Heart right ventricle (tissue), 16 donors: ENCODE results near the gene ATP5F1E. TPM values are rescaled to one million over a fixed set of nuclear protein-coding genes. Genes with fewer than 3 reads are reported as not detected.

Experiments
- ATAC-seq, 8 donors: fragments of 200-7000 bp; cut with Tn5 transposase; one replicate each; pipeline ENCODE4 v1.9.1; 2020; ENCODE audit warnings: mild to moderate bottlenecking in 8 of 8, moderate library complexity in 8 of 8, moderate number of reproducible peaks in 1 of 8
- DNase-seq, 2 donors: peaks; one replicate each; pipeline ENCODE4 v3.0.0-alpha.2; 2020
- H3K27ac ChIP-seq, 10 donors: fragments of 200-600 bp; sonication (generic) in 2 of 10; one replicate each; pipeline versions ENCODE4 v1.5.0 to v1.8.0; 2020 to 2022; ENCODE audit warnings: mild to moderate bottlenecking in 3 of 10
- H3K27me3 ChIP-seq, 7 donors: fragments of 200-600 bp; one replicate each; pipeline ENCODE4 v1.8.0; 2021 to 2022; ENCODE audit warnings: mild to moderate bottlenecking in 2 of 7
- H3K36me3 ChIP-seq, 9 donors: fragments of 200-600 bp; sonication (generic) in 1 of 9; one replicate each; pipeline versions ENCODE4 v1.5.0 to v1.8.0; 2020 to 2022; ENCODE audit warnings: mild to moderate bottlenecking in 2 of 9
- H3K4me1 ChIP-seq, 9 donors: fragments of 200-600 bp; sonication (generic) in 1 of 9; one replicate each; pipeline versions ENCODE4 v1.5.0 to v1.8.0; 2020 to 2022; ENCODE audit warnings: mild to moderate bottlenecking in 4 of 9
- H3K4me3 ChIP-seq, 10 donors: fragments of 200-600 bp; sonication (generic) in 2 of 10; one replicate each; pipeline versions ENCODE4 v1.5.0 to v1.8.0; 2020 to 2022; ENCODE audit warnings: mild to moderate bottlenecking in 7 of 10, moderate library complexity in 2 of 10
- H3K9me3 ChIP-seq, 11 donors: fragments of 200-600 bp in 10 of 11; sonication (generic) in 2 of 11; one replicate each; pipeline versions ENCODE4 v1.5.0 to v1.8.0; 2013 to 2022; ENCODE audit warnings: mild to moderate bottlenecking in 2 of 11, control low read depth in 1 of 11, moderate library complexity in 1 of 11
- CTCF ChIP-seq, 9 donors: fragments of 200-600 bp; sonication (generic) in 2 of 9; IDR thresholded peaks; one replicate each; pipeline versions ENCODE4 v1.5.0 to v1.8.0; 2021 to 2022; ENCODE audit warnings: antibody characterized with exemption in 9 of 9, mild to moderate bottlenecking in 5 of 9, moderate library complexity in 1 of 9
- WGBS, 2 donors: extraction: QIAGEN DNeasy Blood & Tissue Kit; methylation state at CpG; one replicate each; pipeline ENCODE4 v1.1.7; 2013; ENCODE audit warnings: inconsistent platforms in 1 of 2; 5-methylcytosine and 5-hydroxymethylcytosine counted together
- intact Hi-C, 10 donors: fragments of 100-400 bp; cut with DNase I; formaldehyde crosslinking; loops; one replicate each; pipeline versions ENCODE4 v1.11.1 to v1.14.2; 2022
- polyA plus RNA-seq, 2 donors: library from polyadenylated mRNA; stranded (reverse); fragments of 200-250 nt; gene quantifications; one replicate each; pipeline ENCODE4 v1.2.3, GENCODE V29; 2013
- total RNA-seq, 10 donors: library from RNA; stranded (reverse); fragmentation: NEBNext Ultra II Directional in 3 of 10; extraction: Animal tissue kit (Norgen Biotek cat#: 25700) in 3 of 10; gene quantifications; one replicate each; pipeline versions ENCODE4 v1.2.1 to v1.2.4, GENCODE V29; 2021 to 2023
- donor health status: Arrhythmogenic right ventricular cardiomyopathy.
- donor health status: ischemic (EF 13 %, LVEDD 7.1; RV severe dilation, severe dysfunction).
- donor health status: healthy with polysubstance abuse.
- donor health status: DM: no; HTN: yes; CAD: no.
- donor health status: DM: no; HTN: no; CAD: no.
- donor health status: ischemic (EF 25% LVEDD 6.9; RV normal size, moderate dysfunction).
- donor health status: ischemic (EF 25% LVEDD 5.7; RV mildly dilated, moderate dysfunction).
- donor health status: healthy.
- donor health status: DM: yes; HTN: yes; CAD: no.
- donor health status: Ischemic cardiomyopathy.
- donor health status: ischemic (EF 35%, LVEDD 5.7; RV mildly dilated, moderate dysfunction).
- donor health status: nonischemic (EF 11% LVEDD 7.7; RV severe dilation, severe dysfunction).
- donor health status: DM: yes; HTN: yes; CAD: no.
- donor health status: PGD.
- donor health status: ischemic (EF 29% LVEDD 5.4; RV normal size, mild dysfunction).
- donor health status: nonischemic (EF 23%, LVEDD 6.1; RV moderate dilation, normal function).

The ATP5F1E gene
- total and polyA plus RNA-seq, 12 donors = 84.7 to 155 (median 121) TPM

GRCh38 chr20:59050437-59050836, 18.3 kb upstream of the ATP5F1E start:
- Histone ChIP-seq H3K4me3 (no peak overlapping the region), H3K27me3 (peaks cover 0 to 32% (median 5%) of the 10 kb centered on the region in 7 donors), H3K27ac (no peak overlapping the region), H3K4me1 (peaks cover 0 to 6% (median 0%) of the 10 kb centered on the region in 9 donors), H3K36me3 (no peaks in the 10 kb centered on the region), H3K9me3 (no peaks in the 10 kb centered on the region)
- TF ChIP-seq CTCF (IDR thresholded peaks at IDR 0.05) = no peak
- ATAC-seq = no peak
- DNase-seq = no peak
- 52 to 70% methylated on average over 1 of the region's 1 CpG for WGBS, 2 donors
- intact Hi-C loops = loop anchor here in 1 of 10 donors (10.0 kb wide), 1 partner anchor 354 kb away; no protein-coding TSS in a partner anchor

DNA sequence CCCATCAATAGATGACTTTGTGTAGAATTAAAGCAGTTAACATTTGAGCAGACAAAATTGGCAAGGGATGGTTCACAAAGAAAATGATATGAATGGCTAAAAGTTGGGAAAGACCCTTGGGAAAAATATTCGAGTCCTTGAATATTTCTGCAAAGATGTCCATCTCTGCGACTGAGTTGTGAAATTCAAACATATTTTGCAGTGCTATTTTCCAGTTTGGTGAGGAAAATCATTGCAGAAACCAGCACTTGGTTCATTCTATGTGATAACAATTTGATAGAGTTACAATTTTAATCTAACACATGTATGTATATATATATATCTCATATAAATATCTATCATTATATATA, 16.5 kb upstream of the ATP5F1E start:
- Histone ChIP-seq H3K27ac (no peak overlapping the region), H3K36me3 (no peaks in the 10 kb centered on the region), H3K4me3 (no peak overlapping the region), H3K9me3 (no peaks in the 10 kb centered on the region), H3K4me1 (peaks cover 0 to 6% (median 0%) of the 10 kb centered on the region in 9 donors), H3K27me3 (peaks cover 0 to 28% (median 5%) of the 10 kb centered on the region in 7 donors)
- no peak for DNase-seq
- WGBS, 2 donors = 71 to 72% methylated on average over 2 of the region's 2 CpGs
- TF ChIP-seq CTCF (IDR thresholded peaks at IDR 0.05) = no peak
- ATAC-seq = no peak
- intact Hi-C loops = loop anchor here in 2 of 10 donors (5.0 to 10.0 kb wide), 2 partner anchors 174 to 176 kb away; no protein-coding TSS in a partner anchor

DNA sequence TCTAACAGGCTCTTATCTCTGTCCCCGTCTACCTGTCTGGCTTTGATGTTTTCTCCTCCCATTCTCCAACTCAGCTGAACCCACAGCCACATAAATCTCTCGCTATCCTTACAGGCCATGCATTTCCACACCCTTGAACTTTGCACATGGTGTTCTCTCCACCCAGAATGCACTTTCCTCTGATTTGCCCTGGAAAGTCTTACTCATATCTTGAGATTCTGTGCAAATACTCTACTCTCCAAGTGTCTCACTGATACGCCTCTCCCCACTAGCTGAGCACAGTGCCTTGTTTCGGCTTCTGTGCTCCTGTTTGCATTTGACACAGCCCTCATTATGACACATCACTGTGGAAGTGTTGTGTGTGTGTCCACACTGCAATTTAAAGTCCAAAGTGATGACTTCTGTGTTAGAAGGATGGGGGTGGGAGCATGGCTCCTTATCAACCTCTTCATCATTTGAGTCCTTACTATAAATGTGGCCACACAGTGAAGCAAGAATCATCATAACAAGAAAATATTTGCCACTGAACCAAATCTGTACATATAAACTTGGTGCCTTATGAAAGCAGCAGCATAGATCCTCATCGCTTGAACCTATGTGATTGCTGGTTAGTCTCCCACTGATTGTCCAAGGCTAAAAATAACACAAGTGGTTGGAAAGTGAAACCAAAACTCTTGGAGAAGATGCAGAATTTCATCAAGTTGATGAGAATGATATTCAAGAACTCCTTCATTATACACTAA, 16.0 kb upstream of the ATP5F1E start:
- ATAC-seq = peak in 1 of 8 donors; percentile 13
- Histone ChIP-seq H3K9me3 (no peaks in the 10 kb centered on the region), H3K27ac (no peak overlapping the region), H3K4me3 (no peak overlapping the region), H3K36me3 (no peaks in the 10 kb centered on the region), H3K4me1 (peaks cover 3 to 11% (median 4%) of the 10 kb centered on the region in 9 donors), H3K27me3 (peaks cover 0 to 24% (median 5%) of the 10 kb centered on the region in 7 donors)
- intact Hi-C loops = loop anchor here in 2 of 10 donors (5.0 to 10.0 kb wide), 2 partner anchors 173 to 176 kb away; no protein-coding TSS in a partner anchor
- 81 to 86% methylated on average over 5 of the region's 5 CpGs for WGBS, 2 donors
- no peak for TF ChIP-seq CTCF (IDR thresholded peaks at IDR 0.05)
- DNase-seq = no peak

DNA sequence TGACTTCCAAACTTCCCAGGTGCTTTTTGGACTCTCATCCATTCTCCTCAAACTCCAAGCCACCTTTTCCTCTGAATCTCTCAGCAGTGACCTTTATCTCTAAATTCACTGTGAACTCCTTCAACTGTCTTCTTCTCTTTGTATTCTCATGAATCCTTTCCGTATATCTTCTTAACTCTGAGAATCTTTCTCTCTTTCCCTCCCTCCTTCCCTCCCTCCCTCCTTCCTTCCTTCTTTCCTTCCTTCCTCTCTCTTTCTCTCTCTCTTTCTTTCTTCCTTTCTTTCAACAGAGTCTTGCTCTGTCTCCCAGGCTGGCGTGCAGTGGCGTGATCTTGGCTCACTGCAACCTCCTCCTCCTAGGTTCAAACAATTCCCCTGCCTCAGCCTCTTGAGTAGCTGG, 14.7 kb upstream of the ATP5F1E start:
- DNase-seq (no peak), ATAC-seq (no peak)
- no peak for TF ChIP-seq CTCF (IDR thresholded peaks at IDR 0.05)
- H3K4me1 ChIP-seq = peaks cover 4 to 16% (median 10%) of the 10 kb centered on the region in 9 donors
- H3K27ac ChIP-seq = no peak overlapping the region
- no peaks in the 10 kb centered on the region for H3K36me3 ChIP-seq
- H3K27me3 ChIP-seq = peaks cover 0 to 12% (median 5%) of the 10 kb centered on the region in 7 donors
- H3K9me3 ChIP-seq = no peaks in the 10 kb centered on the region
- intact Hi-C loops = loop anchor here in 2 of 10 donors (5.0 to 10.0 kb wide), 2 partner anchors 172 to 175 kb away; no protein-coding TSS in a partner anchor
- 91 to 92% methylated on average over 3 of the region's 3 CpGs for WGBS, 2 donors
- no peak overlapping the region for H3K4me3 ChIP-seq
